Activated T-helper 1 cell treated with anti-CD3 and anti-CD28 coated beads, Interleukin-2, amount 50 U/mL, for 16 hours (primary cell): ENCODE data around the gene GFPT1.
"Not testable (repeated sequence)": the region's sequence is repeated elsewhere in the genome, so short reads cannot be mapped to it uniquely, and the experiment has no call there.

Source experiments
- DNase-seq, 2 donors: peaks; one replicate each; pipeline ENCODE4 v3.0.0-alpha.2; 2020; ENCODE audit warnings: low read depth in 1 of 2, low spot score in 1 of 2

Gene GFPT1

DNA sequence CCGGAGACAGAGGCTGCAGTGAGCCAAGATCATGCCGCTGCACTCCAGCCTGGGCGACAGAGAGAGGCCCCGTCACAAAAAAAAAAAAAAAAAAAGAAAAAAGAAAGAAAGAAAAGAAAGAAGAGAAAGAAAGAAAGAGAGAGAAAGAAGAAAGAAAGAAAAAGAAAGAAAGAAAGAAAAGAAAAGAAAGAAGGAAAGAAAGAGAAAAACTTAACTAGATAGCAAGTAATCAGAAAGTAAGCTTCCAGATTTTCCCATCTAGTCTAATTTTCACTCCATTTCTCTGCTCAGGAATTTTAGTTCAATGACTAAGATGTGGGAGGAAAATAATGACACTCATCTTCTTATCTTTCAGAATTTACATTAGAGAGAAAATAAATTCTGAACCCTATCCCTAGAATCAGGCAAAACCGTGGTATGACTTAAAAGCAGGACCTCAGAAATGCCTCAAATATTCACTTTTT lies 2.4 kb downstream of the GFPT1 start:
- DNase-seq, result no peak

DNA sequence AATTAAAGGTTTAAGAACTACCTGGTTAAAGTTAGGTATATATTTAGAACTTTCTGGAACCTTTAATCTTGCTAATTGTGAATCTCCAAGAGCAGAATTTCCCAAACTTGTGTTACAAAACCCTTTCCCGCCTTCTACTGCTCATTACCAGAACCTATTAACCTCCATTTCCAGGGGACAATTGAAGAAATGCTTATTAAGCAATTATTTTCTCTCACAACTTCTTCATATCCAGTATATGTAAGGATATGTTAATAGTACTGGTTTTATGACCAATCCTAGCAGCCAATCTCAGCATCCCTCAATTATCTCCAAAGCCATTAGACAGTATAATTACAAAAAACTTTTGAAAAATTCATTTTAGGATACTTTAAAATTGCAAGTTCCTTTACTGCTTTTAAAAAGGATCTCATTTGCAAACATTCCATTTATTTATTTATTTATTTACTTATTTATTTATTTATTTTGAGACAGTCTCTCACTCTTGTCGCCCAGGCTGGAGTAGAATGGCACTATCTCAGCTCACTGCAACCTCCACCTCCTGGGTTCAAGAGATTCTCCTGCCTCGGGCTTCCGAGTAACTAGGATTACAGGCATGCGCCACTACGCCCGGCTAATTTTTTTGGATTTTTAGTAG lies 3.7 kb downstream of the GFPT1 start:
- no peak for DNase-seq

DNA sequence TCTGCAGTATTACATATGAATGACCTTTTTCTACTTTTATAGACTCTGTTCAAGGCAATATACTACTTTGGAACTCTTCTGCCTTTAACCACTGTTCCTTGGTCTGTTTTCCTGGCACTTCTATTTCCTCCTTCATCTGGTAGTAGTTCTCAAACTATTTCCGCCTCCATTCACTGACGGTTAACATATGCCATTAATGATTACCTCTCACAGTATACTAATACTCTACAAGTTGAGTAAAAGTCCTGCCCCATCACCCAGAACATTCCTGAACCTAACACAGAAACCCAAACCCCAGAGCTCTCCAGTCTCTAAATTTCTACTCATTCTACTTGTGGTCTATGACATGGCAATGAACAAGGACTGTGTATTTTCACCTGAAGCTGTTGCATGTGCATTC lies 4.5 kb downstream of the GFPT1 start:
- DNase-seq, result no peak

DNA sequence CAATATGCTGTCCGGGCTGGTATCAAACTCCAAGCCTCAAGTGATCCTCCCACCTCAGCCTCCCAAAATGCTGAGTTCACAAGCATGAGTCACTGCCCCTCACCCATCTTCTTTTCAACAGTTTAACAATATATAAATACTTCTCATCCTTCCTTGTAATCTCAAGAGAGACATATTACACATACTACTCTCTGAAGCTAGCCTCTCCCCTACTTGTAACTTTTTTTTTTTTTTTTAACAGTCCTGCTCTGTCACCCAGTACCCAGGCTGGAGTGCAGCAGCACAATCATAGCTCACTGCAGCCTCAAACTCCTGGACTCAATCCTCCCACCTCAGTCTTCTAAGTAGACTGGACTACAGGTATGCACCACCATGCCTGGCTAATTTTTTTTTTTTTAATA lies 5.7 kb downstream of the GFPT1 start:
- no peak for DNase-seq

DNA sequence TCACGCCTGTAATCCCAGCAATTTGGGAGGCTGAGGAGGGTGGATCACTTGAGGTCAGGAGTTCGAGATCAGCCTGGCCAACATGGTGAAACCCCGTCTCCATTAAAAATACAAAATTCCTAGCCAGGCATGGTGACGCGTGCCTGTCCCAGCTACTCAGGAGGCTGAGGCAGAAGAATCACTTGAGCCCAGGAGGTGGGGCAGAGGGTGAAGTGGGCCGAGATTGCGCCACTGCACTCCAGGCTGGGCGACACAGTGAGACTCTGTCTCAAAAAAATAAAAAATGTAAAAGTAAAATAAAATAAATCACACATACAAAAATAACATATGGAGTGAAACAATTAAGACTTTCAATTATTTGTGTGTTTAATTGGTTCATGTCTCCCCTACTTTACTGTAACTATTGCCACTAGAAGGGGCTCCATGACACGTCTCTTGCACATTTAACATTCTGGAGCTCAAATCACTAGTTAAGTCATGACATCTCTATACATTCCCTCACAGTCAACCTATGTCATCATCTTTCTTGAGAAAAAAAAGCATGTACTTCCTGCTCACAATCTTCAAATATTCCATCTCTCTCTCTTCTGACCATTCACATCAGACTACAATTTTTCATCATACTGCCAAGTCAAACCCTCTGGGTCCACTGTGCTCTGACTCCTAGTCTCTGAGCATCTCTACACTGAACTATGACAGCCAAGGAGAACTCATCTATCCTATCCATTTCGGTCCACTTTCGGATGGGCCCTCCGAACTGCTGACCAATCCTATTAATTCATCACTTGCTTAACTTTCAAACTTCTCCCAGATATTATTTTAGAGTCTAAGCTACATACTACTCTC lies 6.7 kb downstream of the GFPT1 start:
- DNase-seq, result no peak

DNA sequence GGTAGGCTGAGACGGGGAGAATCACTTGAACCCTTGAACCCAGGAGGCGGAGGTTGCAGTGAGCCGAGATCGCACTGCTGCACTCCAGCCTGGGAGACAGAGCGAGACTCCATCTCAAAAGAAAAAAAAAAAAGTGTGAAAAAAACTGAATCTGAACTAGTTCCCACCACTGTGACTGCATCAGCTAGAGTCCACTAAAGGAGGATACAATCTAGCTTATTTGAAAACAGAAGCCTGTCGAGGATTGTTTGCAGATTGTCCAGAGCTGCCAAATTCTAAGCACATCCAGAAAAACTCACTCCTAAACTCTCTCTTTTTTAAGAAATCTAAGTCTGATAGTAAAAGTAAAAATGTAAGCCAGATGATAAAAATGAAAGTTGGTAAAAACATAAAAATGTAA lies 10.6 kb downstream of the GFPT1 start:
- no peak for DNase-seq

DNA sequence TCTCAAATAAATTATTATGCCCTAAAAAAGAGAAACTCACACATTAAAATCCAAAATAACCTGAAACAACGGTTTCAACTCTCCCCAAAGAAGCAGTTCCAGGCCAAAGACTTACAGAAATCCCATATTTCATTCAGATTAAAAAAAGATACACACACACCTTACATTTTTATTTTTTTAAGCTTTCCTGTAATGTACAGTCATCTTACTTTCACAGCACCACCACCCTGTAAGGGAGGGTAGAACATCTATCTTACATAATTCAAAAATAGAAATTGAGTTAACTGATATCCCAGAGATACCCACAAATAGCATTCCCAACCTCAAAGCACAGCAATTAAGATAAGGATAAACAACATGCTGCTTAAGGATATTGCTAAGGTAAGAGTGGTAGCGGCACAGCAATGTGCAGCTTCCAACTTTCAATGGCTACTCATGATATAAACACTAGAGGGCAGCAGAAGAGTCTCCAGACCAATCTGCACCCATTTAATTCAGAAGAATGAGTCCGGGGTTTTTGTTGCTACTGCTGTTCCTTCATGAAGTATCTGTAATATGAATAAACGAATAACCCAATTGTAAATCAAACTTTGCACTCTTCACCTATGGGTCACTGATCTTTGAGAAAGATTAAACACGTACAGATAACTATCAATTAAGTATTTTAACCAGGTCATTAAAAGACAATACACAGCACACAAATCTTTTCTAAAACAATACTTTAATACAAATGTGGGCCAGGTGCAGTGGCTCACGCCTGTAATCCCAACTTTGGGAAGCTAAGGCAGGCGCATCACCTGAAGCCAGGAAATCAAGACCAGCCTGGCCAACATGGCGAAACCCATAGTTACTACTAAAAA lies 11.3 kb downstream of the GFPT1 start:
- DNase-seq, result no peak

DNA sequence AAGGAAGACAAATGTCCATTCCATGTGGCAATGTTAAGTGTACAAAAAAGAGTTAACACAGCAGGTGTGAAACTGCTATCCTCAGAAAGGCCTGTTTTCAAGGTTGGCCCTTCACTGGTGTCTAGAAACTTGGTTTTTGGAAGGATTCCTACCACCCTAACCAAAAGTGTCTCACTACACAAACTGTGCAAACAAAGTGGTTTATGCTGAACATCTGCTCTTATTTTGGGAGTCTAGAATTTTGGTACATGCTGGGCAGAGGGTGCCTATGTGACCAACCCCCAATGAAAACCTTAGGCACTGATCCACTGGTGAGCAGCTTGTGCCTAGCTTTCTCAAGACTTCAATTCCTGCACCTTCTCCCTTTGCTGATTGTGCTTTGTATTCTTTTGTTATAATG lies 14.3 kb downstream of the GFPT1 start:
- DNase-seq, result no peak

DNA sequence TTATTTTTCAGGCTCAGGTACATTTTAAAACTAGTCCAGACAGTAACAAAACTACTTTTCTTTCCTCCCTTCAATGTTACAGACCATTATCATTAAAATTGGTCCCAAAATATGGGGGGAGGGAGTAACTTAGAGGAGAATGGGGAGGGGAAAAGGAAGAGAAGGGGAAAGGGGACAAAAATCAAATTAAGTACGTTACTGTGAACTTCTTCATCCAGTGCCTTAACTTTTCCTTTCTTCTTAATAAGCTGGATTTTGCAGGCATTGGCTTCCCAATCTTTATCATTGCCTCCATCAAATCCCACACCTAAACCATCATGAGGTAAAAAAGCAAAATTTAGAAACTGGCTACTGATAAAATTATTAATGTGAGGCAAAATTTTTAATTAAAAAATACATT lies 17.2 kb downstream of the GFPT1 start:
- no peak for DNase-seq

DNA sequence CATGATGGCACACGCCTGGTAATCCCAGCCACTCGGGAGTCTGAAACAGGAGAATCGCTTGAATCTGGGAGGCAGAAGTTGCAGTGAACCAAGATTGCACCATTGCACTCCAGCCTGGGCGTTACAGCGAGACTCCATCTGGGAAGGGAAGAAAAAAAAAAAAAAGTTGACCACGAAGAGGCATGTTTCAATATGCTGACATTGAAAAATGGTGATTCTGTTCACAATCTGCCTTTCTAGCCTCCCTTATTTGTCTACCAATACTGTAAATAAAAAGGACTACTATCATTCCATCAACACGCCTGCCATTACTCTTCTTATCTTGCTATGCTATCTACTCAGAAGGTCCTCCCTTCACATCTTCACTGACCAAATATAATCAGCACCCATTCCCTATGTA lies 18.4 kb downstream of the GFPT1 start:
- DNase-seq, result no peak

DNA sequence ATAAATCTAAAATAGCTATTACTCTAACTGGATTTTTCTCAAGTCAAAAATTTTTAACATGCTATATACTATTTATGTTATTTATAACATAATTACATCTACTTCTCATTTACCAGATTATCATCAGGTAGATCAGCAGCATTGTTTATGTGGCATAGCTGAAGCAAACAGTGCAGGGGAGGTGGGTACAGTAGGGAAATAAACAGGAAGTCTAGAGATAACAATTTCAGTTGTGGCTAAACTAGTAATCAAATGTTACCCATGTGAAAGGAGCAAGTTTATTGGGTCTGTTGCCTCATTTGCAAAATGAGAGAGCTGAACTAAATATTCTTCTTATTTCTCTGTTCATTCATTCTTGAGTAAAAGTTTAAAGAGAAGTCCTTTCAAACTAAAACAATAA lies 27.7 kb downstream of the GFPT1 start:
- DNase-seq, result no peak

DNA sequence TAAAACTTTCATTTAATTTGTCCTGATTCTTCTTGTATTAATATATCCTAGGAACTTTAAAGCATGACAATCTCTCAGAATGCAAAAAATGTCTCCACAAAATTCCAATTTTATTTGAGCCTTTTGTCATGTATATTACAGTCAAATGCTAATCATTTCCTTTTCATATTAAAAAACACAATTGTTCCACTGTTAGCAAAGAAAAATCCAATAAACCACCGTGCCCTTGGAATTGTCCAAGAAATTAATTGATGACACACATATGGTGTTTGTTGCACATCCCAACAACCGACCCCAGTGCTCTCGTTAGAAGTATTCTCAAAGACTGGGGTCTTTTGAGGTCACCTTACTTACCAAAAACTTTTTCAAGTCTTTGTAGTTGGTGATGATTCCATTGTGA lies 28.1 kb downstream of the GFPT1 start:
- DNase-seq, result no peak

DNA sequence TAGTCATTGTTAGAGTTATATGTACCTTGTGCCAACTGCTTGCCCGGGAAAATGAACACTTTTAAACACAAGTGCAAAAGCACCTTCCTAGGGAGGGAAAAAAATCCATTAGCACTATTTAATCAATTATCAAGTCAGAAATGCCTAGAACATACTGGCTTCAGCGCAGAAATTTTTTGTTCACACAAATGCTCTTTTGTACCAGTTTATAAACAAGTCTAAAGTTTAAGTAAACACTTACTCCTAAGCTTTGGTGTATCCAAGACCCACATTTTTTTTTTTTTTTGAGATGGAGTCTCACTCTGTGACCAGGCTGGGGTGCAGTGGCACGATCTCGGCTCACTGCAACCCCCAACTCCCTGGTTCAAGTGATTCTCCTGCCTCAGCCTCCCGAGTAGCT lies 30.6 kb downstream of the GFPT1 start:
- DNase-seq, result no peak

DNA sequence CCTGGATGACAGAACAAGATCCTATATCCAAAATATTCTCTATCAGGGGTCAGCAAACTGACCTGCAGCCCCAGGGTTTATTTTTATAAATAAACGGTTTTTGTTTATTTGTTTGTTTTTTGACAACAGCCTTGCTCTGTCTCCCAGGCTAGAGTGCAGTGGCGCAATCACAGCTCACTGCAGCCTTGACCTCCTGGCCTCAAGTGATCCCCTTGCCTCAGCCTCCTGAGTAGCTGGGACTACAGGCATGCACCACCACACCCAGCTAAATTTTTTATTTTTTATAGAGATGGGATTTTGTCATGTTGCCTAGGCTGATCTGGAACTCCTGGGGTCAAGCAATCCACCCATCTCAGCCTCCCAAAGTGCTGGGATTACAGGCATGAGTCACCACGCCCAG lies 32.1 kb downstream of the GFPT1 start:
- not testable (repeated sequence) for DNase-seq

DNA sequence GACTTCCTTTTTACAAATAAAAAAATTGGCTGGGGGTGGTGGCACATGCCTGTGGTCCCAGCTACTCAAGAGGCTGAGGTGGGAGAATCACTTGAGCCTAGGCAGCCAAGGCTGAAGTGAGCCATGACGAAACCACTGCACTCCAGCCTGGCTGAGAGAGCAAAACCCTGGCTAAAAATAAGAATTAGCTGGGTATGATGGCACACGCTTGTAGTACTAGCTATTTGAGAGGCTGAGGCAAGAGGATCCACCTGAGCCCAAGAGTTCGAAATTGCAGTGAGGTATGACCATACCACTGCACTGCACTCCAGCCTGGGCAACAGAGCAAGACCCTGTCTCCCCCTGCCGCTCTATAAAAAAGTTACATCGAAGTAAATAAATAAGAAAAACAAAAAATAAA lies 33.7 kb downstream of the GFPT1 start:
- no peak for DNase-seq

DNA sequence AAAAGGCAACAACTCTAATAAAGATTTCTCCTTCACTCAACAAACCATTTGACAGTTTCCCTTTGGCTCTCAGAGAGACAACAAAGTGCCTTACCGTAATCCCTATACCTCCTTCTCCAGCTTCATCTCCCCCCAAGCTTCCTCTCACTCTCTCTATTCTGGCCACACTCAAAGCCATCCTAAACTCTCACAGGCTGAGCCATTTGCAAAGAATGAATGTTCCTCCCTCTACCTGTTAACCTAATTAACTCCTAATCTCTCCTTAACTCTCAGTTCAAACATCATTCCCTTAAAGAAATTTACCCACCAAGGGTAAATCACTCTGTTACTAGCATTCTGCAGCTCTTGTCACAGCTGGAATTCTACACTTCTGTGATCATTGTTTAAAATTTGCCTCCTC lies 38.2 kb downstream of the GFPT1 start:
- no peak for DNase-seq

DNA sequence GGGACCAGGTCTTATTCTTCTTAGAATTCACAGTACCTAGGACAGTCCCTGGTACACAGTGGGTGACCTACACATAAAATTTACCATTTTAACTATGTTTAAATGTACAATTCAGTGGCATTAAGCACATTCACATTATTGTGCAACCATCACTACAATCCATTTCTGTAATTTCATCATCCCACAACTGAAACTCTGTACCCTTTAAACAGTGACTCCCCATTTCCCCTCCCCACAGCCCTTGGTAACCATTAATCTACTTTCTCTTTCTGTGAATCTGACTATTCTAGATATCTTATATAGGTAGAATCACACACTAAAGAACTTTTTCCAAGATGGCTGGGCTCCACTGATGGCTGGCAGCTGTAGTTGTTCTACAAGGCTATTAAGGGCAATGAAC lies 41.6 kb downstream of the GFPT1 start:
- no peak for DNase-seq

DNA sequence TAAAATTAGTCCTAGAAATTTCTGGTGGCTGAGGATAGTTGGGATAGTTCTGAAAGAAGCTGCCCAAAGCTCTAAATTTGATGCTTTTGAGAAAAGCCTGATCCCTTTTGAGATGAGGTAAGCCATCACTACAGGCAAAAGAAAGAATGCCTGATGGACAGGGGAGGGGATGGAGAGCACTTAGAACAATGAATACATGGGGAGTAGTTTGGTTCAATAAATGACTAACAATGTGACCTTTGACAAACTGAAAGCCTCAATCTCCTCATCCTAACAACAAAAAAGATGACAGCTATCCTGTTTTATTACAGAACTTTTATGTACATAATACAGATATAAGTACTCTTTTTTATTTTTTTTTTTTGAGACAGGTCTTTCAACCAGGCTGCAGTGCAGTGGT lies 42.7 kb downstream of the GFPT1 start:
- no peak for DNase-seq

DNA sequence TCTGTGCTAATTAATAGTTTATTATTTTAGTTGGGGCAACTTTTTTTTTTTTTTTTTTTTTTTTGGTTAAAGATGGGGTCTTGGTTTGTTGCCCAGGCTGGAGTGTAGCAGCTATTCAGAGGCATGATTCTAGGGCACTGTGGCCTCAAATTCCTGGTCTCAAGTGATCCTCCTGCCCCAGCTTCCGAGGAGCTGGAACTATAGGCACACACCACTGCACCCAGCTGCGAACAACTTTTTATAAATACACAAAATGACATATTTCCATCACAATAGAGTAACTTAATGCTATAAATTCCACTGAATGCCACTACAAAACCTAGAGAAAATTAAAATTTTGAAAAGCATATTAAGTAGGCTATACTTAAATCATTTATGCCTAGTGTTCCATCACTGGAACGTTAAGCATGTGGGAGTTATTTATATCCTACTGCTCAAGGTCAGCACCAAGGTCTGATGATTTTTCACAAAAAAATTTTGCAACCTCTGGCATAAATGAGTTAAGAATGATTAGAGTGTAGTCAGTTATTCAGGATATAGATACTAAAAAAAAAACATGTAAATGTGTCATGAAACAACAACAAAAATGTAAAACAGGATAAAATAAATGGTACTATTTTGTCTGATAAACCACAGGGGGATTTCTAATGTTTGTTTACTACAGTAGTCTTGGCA lies 46.8 kb downstream of the GFPT1 start:
- no peak for DNase-seq

DNA sequence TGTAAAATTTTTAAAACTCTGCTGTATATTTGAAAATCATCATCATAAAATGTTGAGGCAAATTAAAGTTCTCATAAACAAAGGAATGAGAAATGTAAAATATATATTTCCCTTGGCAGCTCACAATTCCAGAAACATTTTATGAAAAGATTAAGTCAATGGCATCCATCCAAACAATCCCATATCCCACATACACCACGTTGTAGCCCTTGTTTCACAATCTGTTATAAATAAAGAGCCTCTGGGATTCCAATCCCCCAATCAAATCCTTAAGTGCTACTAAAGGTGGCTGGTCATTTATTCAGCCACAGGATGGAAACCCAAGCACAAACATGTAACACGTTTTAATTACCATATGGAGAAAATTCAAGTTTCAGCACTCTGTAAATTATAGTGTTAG lies 51.7 kb downstream of the GFPT1 start:
- no peak for DNase-seq

DNA sequence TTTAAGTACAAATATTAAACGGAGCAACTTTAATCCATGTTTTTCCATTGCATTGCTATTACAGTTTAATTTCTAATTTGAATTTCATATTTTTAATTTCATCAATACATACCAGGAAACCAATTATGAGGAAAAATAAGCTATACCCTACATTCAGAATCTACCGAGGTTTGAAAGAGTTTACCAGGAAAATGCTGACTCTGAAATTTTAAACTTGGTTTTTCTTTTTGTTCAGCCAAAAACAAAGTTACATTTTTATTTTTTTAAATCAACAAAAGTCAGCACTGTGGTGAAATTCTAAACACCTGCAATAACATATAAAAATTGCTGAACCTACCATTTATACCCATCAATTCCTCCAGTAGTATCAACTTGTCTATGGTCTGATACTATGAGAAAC lies 53.7 kb downstream of the GFPT1 start:
- no peak for DNase-seq
